Measurements from ENCODE around the gene ADAM22. TPM values are rescaled to one million over a fixed set of nuclear protein-coding genes. Genes with fewer than 3 reads are reported as not detected.

Gene ADAM22
- total and polyA plus RNA-seq, 10 of the 15 experiments (the other 5 are each of a cell fraction or from before 2014, with no cell fraction given), result 1.4 to 24.5 (median 7.6) TPM

DNA sequence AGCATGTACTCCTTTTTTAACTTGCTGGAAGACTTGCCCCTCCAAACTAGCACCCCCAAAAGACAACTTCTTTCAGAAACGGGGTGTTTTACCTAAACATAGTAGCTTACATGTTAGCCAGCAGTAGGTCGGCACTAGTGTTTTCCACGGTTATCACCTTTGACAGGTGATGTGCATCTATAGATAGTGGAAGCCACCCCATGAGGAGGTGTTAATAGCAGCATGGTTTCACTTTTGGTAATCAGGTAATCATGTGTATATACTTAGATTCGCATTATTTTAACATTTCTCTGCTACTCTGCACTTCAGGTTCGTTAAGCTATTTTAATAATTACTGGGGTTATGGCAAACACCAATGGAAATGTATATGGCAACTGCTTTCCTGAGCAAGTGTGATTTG is 268.2 kb downstream of the ADAM22 start (continued):
- TF ChIP-seq, protein P1, sequence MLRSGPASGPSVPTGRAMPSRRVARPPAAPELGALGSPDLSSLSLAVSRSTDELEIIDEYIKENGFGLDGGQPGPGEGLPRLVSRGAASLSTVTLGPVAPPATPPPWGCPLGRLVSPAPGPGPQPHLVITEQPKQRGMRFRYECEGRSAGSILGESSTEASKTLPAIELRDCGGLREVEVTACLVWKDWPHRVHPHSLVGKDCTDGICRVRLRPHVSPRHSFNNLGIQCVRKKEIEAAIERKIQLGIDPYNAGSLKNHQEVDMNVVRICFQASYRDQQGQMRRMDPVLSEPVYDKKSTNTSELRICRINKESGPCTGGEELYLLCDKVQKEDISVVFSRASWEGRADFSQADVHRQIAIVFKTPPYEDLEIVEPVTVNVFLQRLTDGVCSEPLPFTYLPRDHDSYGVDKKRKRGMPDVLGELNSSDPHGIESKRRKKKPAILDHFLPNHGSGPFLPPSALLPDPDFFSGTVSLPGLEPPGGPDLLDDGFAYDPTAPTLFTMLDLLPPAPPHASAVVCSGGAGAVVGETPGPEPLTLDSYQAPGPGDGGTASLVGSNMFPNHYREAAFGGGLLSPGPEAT (IDR thresholded peaks at IDR 0.05; ENCODE audit: low read depth), result 0 out of 2 replicates have a peak, but pooled peaks have one; percentile 23
- TF ChIP-seq EGR1 (IDR thresholded peaks at IDR 0.05; ENCODE audit: borderline replicate concordance in 1 of 2, low read depth in 2 of 2, low read length in 2 of 2), result no peak
- TF ChIP-seq, protein P2, sequence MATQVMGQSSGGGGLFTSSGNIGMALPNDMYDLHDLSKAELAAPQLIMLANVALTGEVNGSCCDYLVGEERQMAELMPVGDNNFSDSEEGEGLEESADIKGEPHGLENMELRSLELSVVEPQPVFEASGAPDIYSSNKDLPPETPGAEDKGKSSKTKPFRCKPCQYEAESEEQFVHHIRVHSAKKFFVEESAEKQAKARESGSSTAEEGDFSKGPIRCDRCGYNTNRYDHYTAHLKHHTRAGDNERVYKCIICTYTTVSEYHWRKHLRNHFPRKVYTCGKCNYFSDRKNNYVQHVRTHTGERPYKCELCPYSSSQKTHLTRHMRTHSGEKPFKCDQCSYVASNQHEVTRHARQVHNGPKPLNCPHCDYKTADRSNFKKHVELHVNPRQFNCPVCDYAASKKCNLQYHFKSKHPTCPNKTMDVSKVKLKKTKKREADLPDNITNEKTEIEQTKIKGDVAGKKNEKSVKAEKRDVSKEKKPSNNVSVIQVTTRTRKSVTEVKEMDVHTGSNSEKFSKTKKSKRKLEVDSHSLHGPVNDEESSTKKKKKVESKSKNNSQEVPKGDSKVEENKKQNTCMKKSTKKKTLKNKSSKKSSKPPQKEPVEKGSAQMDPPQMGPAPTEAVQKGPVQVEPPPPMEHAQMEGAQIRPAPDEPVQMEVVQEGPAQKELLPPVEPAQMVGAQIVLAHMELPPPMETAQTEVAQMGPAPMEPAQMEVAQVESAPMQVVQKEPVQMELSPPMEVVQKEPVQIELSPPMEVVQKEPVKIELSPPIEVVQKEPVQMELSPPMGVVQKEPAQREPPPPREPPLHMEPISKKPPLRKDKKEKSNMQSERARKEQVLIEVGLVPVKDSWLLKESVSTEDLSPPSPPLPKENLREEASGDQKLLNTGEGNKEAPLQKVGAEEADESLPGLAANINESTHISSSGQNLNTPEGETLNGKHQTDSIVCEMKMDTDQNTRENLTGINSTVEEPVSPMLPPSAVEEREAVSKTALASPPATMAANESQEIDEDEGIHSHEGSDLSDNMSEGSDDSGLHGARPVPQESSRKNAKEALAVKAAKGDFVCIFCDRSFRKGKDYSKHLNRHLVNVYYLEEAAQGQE (IDR thresholded peaks at IDR 0.05; ENCODE audit: low read depth, low read length), result no peak
- no peak for TF ChIP-seq NRF1 (conservative IDR thresholded peaks at IDR 0.05; ENCODE audit: low read depth, low read length)
- no peak for TF ChIP-seq RCOR1 (conservative IDR thresholded peaks at IDR 0.05; ENCODE audit: low read depth, low read length)
- TF ChIP-seq ZBTB4 (CRISPR knock-in tag; IDR thresholded peaks at IDR 0.05), result no peak
- no peak for TF ChIP-seq MTA3 (IDR thresholded peaks at IDR 0.05; ENCODE audit: borderline replicate concordance, low read length)
- TF ChIP-seq MXI1 (IDR thresholded peaks at IDR 0.05; ENCODE audit: low read depth, low read length), result no peak
- TF ChIP-seq, protein P3, sequence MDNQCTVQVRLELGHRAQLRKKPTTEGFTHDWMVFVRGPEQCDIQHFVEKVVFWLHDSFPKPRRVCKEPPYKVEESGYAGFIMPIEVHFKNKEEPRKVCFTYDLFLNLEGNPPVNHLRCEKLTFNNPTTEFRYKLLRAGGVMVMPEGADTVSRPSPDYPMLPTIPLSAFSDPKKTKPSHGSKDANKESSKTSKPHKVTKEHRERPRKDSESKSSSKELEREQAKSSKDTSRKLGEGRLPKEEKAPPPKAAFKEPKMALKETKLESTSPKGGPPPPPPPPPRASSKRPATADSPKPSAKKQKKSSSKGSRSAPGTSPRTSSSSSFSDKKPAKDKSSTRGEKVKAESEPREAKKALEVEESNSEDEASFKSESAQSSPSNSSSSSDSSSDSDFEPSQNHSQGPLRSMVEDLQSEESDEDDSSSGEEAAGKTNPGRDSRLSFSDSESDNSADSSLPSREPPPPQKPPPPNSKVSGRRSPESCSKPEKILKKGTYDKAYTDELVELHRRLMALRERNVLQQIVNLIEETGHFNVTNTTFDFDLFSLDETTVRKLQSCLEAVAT (IDR thresholded peaks at IDR 0.05), result 0 out of 2 replicates have a peak, but pooled peaks have one; percentile 19
- no peak for TF ChIP-seq TAF1 (IDR thresholded peaks at IDR 0.05; ENCODE audit: borderline replicate concordance, low read depth, low read length)
- no peak for TF ChIP-seq ESRRA (IDR thresholded peaks at IDR 0.05; ENCODE audit: low read length)
- TF ChIP-seq, protein P4, sequence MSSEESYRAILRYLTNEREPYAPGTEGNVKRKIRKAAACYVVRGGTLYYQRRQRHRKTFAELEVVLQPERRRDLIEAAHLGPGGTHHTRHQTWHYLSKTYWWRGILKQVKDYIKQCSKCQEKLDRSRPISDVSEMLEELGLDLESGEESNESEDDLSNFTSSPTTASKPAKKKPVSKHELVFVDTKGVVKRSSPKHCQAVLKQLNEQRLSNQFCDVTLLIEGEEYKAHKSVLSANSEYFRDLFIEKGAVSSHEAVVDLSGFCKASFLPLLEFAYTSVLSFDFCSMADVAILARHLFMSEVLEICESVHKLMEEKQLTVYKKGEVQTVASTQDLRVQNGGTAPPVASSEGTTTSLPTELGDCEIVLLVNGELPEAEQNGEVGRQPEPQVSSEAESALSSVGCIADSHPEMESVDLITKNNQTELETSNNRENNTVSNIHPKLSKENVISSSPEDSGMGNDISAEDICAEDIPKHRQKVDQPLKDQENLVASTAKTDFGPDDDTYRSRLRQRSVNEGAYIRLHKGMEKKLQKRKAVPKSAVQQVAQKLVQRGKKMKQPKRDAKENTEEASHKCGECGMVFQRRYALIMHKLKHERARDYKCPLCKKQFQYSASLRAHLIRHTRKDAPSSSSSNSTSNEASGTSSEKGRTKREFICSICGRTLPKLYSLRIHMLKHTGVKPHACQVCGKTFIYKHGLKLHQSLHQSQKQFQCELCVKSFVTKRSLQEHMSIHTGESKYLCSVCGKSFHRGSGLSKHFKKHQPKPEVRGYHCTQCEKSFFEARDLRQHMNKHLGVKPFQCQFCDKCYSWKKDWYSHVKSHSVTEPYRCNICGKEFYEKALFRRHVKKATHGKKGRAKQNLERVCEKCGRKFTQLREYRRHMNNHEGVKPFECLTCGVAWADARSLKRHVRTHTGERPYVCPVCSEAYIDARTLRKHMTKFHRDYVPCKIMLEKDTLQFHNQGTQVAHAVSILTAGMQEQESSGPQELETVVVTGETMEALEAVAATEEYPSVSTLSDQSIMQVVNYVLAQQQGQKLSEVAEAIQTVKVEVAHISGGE (CRISPR knock-in tag; IDR thresholded peaks at IDR 0.05), result no peak
- TF ChIP-seq BMI1 (IDR thresholded peaks at IDR 0.05; ENCODE audit: borderline replicate concordance), result no peak
- no peak for TF ChIP-seq BCL11A (IDR thresholded peaks at IDR 0.05; ENCODE audit: low read depth, low read length)
- TF ChIP-seq RBBP5 (conservative IDR thresholded peaks at IDR 0.05), result no peak

All from GM12878 (cell line).